NCI-H82 (cell line): ENCODE measurements around the gene ZNF816.
"Not testable (repeated sequence)": the region's sequence is repeated elsewhere in the genome, so short reads cannot be mapped to it uniquely, and the experiment has no call there.

Source experiments
- DNase-seq: peaks from one replicate; lab custom pipeline; 2025; lab: John Stamatoyannopoulos, UW

The ZNF816 gene

GRCh38 chr19:52959613-52960295 is 2.9 kb downstream of the ZNF816 start:
- no peak for DNase-seq

DNA sequence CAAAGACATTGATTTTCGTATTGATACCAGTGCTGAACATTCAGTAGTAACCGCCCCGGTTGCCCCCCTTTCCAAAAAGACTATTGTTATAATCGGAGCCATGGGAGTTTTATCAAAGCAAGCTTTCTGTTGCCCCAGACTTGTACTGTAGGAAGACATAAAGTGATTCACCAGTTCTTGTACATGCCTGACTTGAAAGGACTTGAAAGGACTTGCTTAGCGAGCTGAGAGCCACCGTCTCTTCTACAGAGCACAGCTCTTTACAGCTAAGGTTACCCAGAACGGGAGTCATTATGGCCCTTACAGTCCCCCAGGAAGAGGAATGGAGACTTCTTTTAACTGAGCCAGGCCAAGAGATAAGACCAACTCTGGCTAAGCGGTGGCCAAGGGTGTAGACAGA is 5.1 kb downstream of the ZNF816 start:
- no peak for DNase-seq

- DNase-seq, result no peak
Measured at GRCh38 chr19:52956917-52957316, 5.8 kb downstream of the ZNF816 start.

GRCh38 chr19:52949422-52949821 is 13.3 kb downstream of the ZNF816 start:
- DNase-seq, result no peak

GRCh38 chr19:52948025-52948770 is 14.5 kb downstream of the ZNF816 start:
- DNase-seq, result no peak

GRCh38 chr19:52946322-52947310 is 16.1 kb downstream of the ZNF816 start:
- peak; percentile 1 for DNase-seq

DNA sequence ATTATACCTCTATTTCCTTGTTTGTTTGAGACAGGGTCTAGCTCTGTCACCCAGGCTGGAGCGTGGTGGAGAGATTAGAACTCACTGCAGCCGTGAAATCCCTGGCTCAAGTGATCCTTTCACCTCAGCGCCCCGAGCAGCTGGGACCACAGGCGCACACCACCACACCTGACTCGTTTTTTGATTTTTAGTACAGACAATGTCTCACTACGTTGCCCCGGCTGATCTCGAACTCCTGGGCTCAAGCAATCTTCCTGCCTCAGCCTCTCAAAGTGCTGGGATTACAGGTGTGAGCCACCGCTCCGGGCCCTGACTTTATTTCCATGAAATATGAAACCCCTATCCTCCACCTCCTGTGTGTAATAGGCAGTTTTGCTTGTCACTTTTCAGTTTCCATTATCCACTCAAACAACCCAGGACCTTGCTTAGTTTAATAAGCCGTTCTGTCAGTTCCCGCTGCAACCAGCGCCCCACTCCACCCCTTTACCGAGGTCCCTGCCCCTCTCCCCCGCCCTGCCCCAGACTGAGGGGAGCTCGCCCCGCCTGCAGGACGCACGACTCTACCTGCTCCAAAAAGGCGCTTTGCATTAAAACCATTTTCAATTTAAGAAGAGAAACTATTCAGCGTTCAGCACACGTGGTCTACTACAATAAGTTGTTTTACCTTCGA is 16.9 kb downstream of the ZNF816 start:
- no peak for DNase-seq

DNA sequence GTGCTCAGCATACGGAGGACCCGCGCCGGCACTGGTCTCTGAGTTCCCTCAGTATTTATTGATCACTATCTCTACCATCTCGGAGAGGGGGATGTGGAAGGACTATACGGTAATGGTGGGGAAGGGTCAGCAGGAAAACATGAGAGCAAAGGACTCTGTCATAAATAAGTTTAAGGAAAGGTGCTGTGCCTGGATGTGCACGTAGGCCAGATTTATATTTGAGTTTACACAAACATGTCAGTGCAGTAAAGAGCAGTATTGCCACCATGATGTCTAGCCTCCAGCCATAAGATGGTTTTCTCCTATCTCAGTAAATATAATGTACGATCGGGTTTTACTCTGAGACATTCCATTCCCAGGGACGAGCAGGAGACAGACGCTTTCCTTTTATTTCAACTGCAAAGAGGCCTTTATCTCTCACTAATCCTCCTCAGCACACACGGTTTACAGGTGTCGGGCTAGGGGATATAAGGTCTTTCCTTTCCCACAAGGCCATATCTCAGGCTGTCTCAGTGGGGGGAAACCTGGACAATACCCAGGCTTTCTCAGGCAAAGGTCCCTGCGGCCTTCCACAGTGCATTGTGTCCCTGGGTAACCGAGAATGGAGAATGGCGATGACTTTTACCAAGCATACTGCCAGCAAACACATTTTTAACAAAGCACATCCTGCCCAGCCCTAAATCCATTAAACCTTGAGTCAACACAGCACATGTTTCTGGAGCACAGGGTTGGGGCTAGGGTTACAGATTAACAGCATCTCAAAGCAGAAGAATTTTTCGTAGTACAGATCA is 17.8 kb downstream of the ZNF816 start:
- DNase-seq, result peak; percentile 61

DNA sequence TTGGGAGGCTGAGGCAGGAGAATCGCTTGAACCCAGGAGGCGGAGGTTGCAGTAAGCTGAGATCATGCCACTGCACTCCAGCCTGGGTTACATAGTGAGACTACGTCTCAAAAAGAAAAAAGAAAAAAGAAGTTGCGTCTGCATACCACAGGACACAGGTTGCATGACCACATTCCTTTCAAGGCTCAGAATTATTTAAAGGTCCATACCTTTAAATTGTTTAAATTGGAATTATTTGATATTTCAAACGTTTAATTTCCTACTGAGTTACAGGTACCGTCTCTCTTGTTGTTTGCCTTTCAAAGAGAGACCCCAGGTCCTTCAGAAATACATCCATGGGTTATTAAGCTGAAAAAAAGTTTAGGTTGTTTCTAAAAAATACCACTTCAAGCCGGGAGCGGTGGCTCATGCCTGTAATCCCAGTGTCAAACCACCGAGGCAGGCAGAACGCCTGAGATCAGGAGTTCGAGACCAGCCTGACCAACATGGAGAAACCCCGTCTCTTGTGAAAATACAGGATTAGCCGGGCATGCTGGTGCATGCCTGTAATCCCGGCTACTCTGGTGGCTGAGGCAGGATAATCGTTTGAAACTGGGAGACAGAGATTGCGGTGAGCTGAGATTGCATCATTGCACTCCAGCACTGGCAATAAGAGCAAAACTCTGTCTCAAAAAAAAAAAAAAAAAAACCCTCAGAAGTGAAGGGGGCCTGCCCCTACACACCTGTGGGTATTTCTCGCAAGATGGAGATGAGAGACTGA is 18.6 kb downstream of the ZNF816 start:
- peak; percentile 59 for DNase-seq

DNA sequence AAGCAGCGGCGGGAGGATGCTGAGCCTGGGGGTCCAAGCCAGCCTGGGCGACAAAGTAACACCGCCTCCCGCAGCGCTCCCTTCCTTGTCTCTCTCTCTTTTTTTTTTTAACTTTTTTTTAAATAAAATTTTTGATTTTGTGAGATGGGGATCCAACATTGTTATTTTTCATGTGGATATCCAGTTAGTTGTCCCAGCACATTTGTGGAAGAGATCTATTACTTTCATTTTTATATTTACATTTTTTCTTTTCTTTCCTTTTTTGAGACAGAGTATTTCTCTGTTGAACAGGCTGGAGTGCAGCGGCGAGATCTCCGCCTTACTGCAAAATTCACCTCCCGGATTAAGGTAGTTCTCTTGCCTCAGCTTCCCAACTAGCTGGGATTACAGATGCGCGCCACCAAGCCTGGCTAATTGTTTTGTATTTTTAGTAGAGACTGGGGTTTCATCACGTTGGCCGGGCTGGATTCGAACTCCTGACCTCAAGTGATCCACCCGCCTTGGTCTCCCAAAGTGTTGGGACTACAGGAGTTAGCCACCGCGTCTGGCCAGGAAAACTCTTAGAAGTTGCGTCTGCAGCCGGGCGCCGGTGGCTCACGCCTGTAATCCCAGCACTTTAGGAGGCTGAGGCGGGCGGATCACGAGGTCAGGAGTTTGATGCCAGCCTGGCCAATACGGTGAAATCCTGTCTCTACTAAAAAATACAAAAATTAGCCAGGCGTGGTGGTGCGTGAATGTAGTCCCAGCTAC is 19.4 kb downstream of the ZNF816 start:
- no peak for DNase-seq

- peak; percentile 86 for DNase-seq
Measured at GRCh38 chr19:52942386-52943133, 20.1 kb downstream of the ZNF816 start.

- peak; percentile 51 for DNase-seq
Measured at GRCh38 chr19:52941941-52942385, 20.7 kb downstream of the ZNF816 start.

- DNase-seq, result peak; percentile 32
Measured at GRCh38 chr19:52941523-52941922, 21.2 kb downstream of the ZNF816 start.

DNA sequence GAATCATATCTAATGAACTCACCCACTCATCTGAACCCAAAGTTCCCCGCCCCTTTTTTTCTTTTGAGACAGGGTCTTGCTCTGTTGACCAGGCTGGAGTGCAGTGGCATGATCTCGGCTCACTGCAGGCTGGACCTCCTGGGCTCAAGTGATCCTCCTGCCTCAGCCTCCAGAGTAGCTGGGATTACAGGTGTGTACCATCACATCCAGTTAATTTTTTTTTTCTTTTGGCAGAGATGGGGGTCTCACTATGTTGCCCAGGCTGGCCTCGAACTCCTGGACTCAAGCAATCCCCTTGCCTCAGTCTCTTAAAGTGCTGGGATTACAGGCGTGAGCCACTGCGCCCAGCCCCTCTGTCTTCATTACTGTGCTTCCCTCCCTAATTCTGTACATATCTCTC is 21.8 kb downstream of the ZNF816 start:
- DNase-seq, result not testable (repeated sequence)

DNA sequence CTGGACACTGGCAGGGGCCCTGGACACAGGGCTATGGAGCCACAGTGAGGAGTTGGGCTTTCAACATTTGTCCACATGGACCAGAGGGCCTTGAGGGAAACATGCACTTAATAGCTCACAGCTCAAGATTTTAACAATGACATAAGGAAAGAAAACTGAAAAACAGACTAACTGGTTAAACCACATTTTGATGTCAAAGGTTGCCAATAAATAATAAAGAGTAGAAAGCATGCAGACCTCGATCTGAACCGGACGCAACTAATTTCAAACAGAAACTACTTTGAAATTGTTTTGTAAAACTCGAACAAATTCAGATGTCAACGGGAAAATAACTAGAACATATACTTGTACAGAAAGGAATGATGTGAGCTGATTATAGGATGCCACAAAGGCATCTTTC is 23.9 kb downstream of the ZNF816 start:
- no peak for DNase-seq

- DNase-seq, result no peak
Measured at GRCh38 chr19:52936954-52937325, 25.7 kb downstream of the ZNF816 start.

- DNase-seq, result peak; percentile 31
Measured at GRCh38 chr19:52936151-52936953, 26.3 kb downstream of the ZNF816 start.

DNA sequence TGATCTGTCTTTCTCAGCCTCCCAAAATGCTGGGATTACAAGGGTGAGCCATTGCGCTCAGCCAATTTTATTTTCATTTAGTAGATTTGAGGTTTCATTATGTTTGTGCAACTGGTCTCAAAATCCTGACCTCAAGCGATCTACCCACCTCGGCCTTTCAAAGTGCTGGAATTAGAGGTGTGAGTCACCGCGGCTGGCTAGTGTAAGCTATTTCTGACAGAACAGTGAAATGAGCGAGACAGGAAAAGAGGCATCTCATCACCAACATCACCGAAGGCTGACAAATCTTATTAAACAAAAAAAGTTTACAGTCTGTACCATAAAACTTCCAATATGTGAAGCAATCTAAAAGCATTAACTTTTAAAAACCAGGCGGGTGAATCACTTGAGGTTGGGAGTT is 27.2 kb downstream of the ZNF816 start:
- DNase-seq, result no peak
